Activated CD4-positive, alpha-beta T cell treated with anti-CD3 and anti-CD28 coated beads, Interleukin-2, amount 10 ng/mL, durations not matched to agents 24 days and 14 days (primary cell): ENCODE results near the gene ATP5ME. TPM values are rescaled to one million over a fixed set of nuclear protein-coding genes. Genes with fewer than 3 reads are reported as not detected.

ENCODE experiments used
- DNase-seq: peaks from one replicate; pipeline ENCODE4 v3.0.0; 2022
- H3K27ac Mint-ChIP-seq: one replicate; pipeline ENCODE4 v1.8.0; 2022; ENCODE audit warnings: mild to moderate bottlenecking, mixed read lengths
- H3K27me3 Mint-ChIP-seq: one replicate; pipeline ENCODE4 v1.8.0; 2022; ENCODE audit warnings: mixed read lengths
- H3K36me3 Mint-ChIP-seq: one replicate; pipeline ENCODE4 v1.8.0; 2022; ENCODE audit warnings: low read depth, mild to moderate bottlenecking, mixed read lengths
- H3K4me1 Mint-ChIP-seq: one replicate; pipeline ENCODE4 v1.8.0; 2021; ENCODE audit warnings: mixed read lengths
- H3K4me3 Mint-ChIP-seq: one replicate; pipeline ENCODE4 v1.8.0; 2022; ENCODE audit warnings: mild to moderate bottlenecking, moderate library complexity, mixed read lengths
- H3K9me3 Mint-ChIP-seq: one replicate; pipeline ENCODE4 v1.8.0; 2021; ENCODE audit warnings: mixed read lengths
- intact Hi-C: fragments of 100-400 bp; cut with micrococcal nuclease; formaldehyde crosslinking; loops from one replicate; pipeline ENCODE4 v1.15.1; 2023
- total RNA-seq: library from RNA; stranded (reverse); gene quantifications from 2 replicates; pipeline ENCODE4 v1.2.3, GENCODE V29; 2022

Gene ATP5ME
- total RNA-seq: 232 TPM in 2 replicates

- intact Hi-C loops: loop anchor here (1.0 to 10.0 kb wide), 10 partner anchors 10 to 430 kb away; partner anchors contain the start of genes GAK, IDUA, PCGF3 and PIGG
- H3K27me3 Mint-ChIP-seq: no peaks in the 10 kb centered on the region
- H3K4me1 Mint-ChIP-seq: peaks cover 8% of the 10 kb centered on the region
- H3K9me3 Mint-ChIP-seq: no peaks in the 10 kb centered on the region
- peak within 1 kb of the TSS; percentile 91 for H3K27ac Mint-ChIP-seq
- peak within 1 kb of the TSS; percentile 88 for H3K4me3 Mint-ChIP-seq
- DNase-seq: peak; percentile 99
- H3K36me3 Mint-ChIP-seq: peaks cover 24% of the 10 kb centered on the region
Observed at GRCh38 chr4:674172-675035, at the start of gene ATP5ME, which contains the start of gene MYL5. TSS of gene ATP5ME (minus strand) at chr4:674276. CDS start at chr4:674247, 29 bp downstream. TSS of gene MYL5 (plus strand) at chr4:674542. CDS start at chr4:678027, 3,485 bp downstream.

GRCh38 chr4:722851-723360 lies 48.8 kb upstream of the ATP5ME start:
- no peaks in the 10 kb centered on the region for H3K9me3 Mint-ChIP-seq
- H3K27me3 Mint-ChIP-seq: no peaks in the 10 kb centered on the region
- H3K4me1 Mint-ChIP-seq: peaks cover 2% of the 10 kb centered on the region
- DNase-seq: no peak
- H3K36me3 Mint-ChIP-seq: peaks cover 31% of the 10 kb centered on the region
- intact Hi-C loops: no loop called here
- H3K4me3 Mint-ChIP-seq: no peak overlapping the region
- no peak overlapping the region for H3K27ac Mint-ChIP-seq

GRCh38 chr4:722169-722725 lies 48.2 kb upstream of the ATP5ME start:
- H3K36me3 Mint-ChIP-seq: peaks cover 31% of the 10 kb centered on the region
- H3K4me1 Mint-ChIP-seq: peaks cover 2% of the 10 kb centered on the region
- no peaks in the 10 kb centered on the region for H3K9me3 Mint-ChIP-seq
- H3K27ac Mint-ChIP-seq: no peak overlapping the region
- intact Hi-C loops: no loop called here
- H3K4me3 Mint-ChIP-seq: no peak overlapping the region
- no peaks in the 10 kb centered on the region for H3K27me3 Mint-ChIP-seq
- no peak for DNase-seq

GRCh38 chr4:721261-722168 lies 47.4 kb upstream of the ATP5ME start:
- H3K27ac Mint-ChIP-seq: no peak overlapping the region
- H3K4me3 Mint-ChIP-seq: no peak overlapping the region
- DNase-seq: no peak
- intact Hi-C loops: no loop called here
- peaks cover 5% of the 10 kb centered on the region for H3K4me1 Mint-ChIP-seq
- no peaks in the 10 kb centered on the region for H3K27me3 Mint-ChIP-seq
- H3K36me3 Mint-ChIP-seq: peaks cover 31% of the 10 kb centered on the region
- no peaks in the 10 kb centered on the region for H3K9me3 Mint-ChIP-seq

GRCh38 chr4:720111-720860 lies 46.2 kb upstream of the ATP5ME start:
- H3K27ac Mint-ChIP-seq: no peak overlapping the region
- H3K36me3 Mint-ChIP-seq: peaks cover 31% of the 10 kb centered on the region
- no peak for DNase-seq
- H3K27me3 Mint-ChIP-seq: no peaks in the 10 kb centered on the region
- no peak overlapping the region for H3K4me3 Mint-ChIP-seq
- peaks cover 5% of the 10 kb centered on the region for H3K4me1 Mint-ChIP-seq
- intact Hi-C loops: no loop called here
- no peaks in the 10 kb centered on the region for H3K9me3 Mint-ChIP-seq

GRCh38 chr4:718460-718859 lies 44.4 kb upstream of the ATP5ME start:
- Mint-ChIP-seq H3K9me3 (no peaks in the 10 kb centered on the region), H3K4me1 (peaks cover 5% of the 10 kb centered on the region), H3K27ac (no peak overlapping the region), H3K36me3 (peaks cover 28% of the 10 kb centered on the region), H3K4me3 (no peak overlapping the region), H3K27me3 (no peaks in the 10 kb centered on the region)
- DNase-seq: no peak
- intact Hi-C loops: no loop called here

GRCh38 chr4:717601-718320 lies 43.7 kb upstream of the ATP5ME start:
- Mint-ChIP-seq H3K27ac (no peak overlapping the region), H3K27me3 (no peaks in the 10 kb centered on the region), H3K36me3 (peaks cover 21% of the 10 kb centered on the region), H3K4me1 (peaks cover 5% of the 10 kb centered on the region), H3K9me3 (no peaks in the 10 kb centered on the region), H3K4me3 (no peak overlapping the region)
- no peak for DNase-seq
- intact Hi-C loops: no loop called here

- peaks cover 3% of the 10 kb centered on the region for H3K36me3 Mint-ChIP-seq
- intact Hi-C loops: no loop called here
- H3K4me1 Mint-ChIP-seq: peaks cover 7% of the 10 kb centered on the region
- H3K4me3 Mint-ChIP-seq: no peak overlapping the region
- H3K27ac Mint-ChIP-seq: no peak overlapping the region
- no peak for DNase-seq
- H3K27me3 Mint-ChIP-seq: no peaks in the 10 kb centered on the region
- no peaks in the 10 kb centered on the region for H3K9me3 Mint-ChIP-seq
Observed at GRCh38 chr4:714087-714486, 40.0 kb upstream of the ATP5ME start.

- Mint-ChIP-seq H3K4me1 (peaks cover 12% of the 10 kb centered on the region), H3K27ac (no peak overlapping the region), H3K9me3 (no peaks in the 10 kb centered on the region), H3K4me3 (no peak overlapping the region), H3K27me3 (no peaks in the 10 kb centered on the region), H3K36me3 (peaks cover 5% of the 10 kb centered on the region)
- DNase-seq: no peak
- intact Hi-C loops: no loop called here
Observed at GRCh38 chr4:712916-713632, 39.0 kb upstream of the ATP5ME start.

- H3K9me3 Mint-ChIP-seq: no peaks in the 10 kb centered on the region
- no peak overlapping the region for H3K27ac Mint-ChIP-seq
- intact Hi-C loops: no loop called here
- H3K27me3 Mint-ChIP-seq: no peaks in the 10 kb centered on the region
- peaks cover 12% of the 10 kb centered on the region for H3K4me1 Mint-ChIP-seq
- no peak overlapping the region for H3K4me3 Mint-ChIP-seq
- DNase-seq: no peak
- peaks cover 5% of the 10 kb centered on the region for H3K36me3 Mint-ChIP-seq
Observed at GRCh38 chr4:712093-712492, 38.0 kb upstream of the ATP5ME start.

GRCh38 chr4:710916-711315 lies 36.8 kb upstream of the ATP5ME start:
- DNase-seq: no peak
- H3K4me1 Mint-ChIP-seq: peaks cover 8% of the 10 kb centered on the region
- no peaks in the 10 kb centered on the region for H3K27me3 Mint-ChIP-seq
- no peak overlapping the region for H3K4me3 Mint-ChIP-seq
- intact Hi-C loops: no loop called here
- no peaks in the 10 kb centered on the region for H3K9me3 Mint-ChIP-seq
- H3K27ac Mint-ChIP-seq: no peak overlapping the region
- H3K36me3 Mint-ChIP-seq: peaks cover 5% of the 10 kb centered on the region

GRCh38 chr4:710116-710515 lies 36.0 kb upstream of the ATP5ME start:
- H3K9me3 Mint-ChIP-seq: no peaks in the 10 kb centered on the region
- intact Hi-C loops: no loop called here
- H3K27me3 Mint-ChIP-seq: no peaks in the 10 kb centered on the region
- peaks cover 12% of the 10 kb centered on the region for H3K4me1 Mint-ChIP-seq
- H3K4me3 Mint-ChIP-seq: no peak overlapping the region
- no peak for DNase-seq
- peaks cover 5% of the 10 kb centered on the region for H3K36me3 Mint-ChIP-seq
- H3K27ac Mint-ChIP-seq: peak overlapping the region; percentile 41
